HG03457 (cell line): Measurements from ENCODE around the gene GADD45G.

Experiments
- ATAC-seq: cut with Tn5 transposase; IDR thresholded peaks from one replicate; pipeline ENCODE4 v1.9.1; 2021; ENCODE audit warnings: moderate number of reproducible peaks; ENCODE audit not compliant: unreplicated experiment

GADD45G gene

DNA sequence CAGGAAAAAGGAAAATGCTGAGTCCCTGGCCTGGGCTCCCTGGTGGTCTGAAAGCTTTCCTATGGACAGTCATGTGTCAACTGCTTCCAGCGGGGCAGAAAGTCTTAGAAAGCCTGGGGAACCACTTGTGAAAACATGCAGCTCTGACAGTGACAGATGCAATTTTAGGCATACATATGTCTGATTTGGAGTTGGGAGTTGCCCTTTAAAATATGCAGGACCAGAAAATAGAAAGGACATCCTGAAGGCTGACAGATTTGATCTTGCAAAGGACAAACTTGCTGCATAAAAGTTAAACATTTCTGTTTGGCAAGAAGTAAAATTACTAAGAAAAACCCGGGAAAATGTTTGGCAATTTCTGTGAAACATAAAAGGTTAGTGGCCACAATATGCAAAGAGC, 23.8 kb downstream of the GADD45G start:
- no peak for ATAC-seq

DNA sequence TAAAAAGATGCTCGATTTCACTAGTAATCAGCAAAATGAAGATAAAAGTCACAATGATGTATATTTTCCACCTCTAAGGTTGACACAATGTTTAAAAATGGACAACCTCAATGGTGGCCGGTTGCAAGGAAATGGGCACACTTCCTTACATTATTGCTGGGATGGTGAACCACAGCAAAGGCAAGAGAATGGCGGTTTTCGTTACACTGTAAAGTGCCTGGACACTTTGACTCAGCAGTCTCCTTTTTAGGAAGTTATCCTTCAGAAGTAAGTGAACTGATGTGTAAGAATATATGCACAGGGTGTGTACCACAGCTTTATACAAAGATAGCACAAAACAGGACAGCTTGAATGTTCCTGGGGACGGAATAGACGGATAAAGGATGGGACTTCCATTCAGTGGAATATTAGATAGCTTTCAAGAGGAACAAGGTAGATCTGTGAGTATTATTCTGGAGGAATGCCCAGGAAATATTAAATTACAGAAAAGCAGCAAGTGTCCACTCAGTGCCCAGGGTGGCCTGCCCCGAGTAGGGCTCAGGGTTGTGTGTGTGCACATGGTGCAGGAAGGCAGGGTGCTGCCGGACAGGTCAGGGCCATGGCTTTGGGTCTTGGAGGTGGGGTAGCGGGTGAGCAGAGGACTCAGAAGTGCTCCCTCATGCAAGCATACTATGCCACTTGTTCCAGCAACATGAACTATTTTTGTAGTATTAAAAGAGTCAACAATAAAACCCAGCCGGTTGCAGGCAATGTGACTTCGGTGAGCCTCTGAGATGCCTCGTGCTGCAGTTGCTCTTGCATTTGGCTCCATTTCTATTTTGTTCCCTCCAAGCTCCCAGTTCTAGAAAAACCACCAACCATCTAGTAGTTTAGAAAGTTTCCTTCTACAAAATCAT, 24.5 kb downstream of the GADD45G start:
- ATAC-seq: no peak

DNA sequence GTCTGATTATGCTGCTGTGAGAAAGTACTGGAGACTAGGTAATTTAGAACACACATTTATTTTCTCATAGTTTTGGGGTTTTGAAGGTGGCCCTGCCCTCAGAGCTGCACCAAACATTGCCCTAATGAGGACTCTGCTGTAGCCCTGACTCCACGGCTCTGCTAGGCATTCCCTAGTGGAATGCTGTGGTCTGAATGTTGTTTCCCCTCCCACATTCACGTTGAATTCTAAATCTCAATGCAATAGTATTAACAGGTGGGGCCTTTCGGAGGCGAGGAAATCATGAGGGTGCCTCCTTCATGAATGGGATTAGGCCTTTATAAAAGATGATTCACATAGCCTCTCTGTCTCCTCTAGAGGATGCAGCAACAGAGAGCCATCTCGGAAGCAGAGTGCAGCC, 25.7 kb downstream of the GADD45G start:
- ATAC-seq: no peak

DNA sequence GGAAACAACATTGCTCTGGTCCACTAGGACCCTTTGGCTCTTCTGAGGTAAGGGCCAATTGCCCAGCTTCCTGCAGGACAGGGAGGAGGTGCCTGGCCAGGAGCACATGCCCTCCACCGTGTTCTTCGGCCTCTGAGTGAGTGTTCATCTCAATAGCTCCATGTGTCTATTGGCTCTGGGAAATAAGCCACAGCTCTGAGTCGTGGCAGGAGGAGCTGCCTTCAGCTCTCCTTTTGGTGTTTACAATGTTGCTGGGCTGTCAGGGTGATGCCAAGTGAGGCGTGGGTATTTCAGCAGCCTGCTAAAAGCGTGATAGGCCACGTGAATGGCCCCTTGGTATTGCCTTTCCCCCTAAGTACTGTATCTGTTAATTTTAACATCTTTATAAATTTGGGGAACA, 26.6 kb downstream of the GADD45G start:
- no peak for ATAC-seq

DNA sequence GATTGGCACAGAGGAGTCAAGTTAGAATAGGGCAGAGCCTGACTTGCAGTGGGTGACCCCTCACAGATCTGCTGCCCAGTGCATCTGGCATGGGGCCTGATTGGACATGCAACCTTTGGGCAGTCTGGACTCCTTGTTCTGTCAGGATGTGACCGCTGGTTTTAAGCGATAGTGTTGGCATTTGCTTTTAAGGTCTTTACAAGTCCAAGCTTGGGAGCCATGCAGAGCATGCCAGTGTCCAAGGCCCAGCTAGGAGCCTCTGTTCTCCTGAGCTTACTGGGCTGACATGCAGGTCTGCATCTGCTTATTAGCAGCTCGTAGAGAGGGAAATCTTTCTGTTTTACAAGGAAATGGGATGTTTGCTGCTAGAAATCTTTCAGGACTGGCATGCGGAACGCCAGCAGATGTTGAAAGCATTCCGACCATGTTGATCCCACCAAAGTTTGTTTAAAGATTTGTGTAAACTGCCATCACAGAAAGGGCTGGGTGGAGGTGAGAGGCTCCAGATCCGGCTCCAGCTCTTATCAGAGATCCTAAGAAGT, 27.5 kb downstream of the GADD45G start:
- no peak for ATAC-seq

DNA sequence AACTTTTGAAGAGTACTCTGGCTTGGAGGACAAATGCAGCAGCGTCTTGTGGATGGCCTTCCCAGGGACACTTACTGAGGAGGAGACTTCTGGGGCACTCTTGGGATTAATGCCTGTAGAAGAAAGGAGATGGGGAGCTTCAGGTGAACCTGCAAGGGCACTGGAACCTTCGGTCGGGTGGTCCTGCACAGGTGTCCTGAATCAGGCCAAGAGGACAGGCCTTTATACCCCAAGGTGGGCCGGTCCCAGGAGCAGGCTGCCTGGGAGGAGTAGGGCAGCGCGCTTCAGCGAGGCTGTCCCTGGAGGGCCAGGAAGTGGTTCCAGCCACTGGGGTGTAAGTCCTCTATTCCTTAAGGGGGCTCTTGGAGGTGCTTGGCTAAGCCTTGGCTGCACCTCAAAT, 27.9 kb downstream of the GADD45G start:
- no peak for ATAC-seq

DNA sequence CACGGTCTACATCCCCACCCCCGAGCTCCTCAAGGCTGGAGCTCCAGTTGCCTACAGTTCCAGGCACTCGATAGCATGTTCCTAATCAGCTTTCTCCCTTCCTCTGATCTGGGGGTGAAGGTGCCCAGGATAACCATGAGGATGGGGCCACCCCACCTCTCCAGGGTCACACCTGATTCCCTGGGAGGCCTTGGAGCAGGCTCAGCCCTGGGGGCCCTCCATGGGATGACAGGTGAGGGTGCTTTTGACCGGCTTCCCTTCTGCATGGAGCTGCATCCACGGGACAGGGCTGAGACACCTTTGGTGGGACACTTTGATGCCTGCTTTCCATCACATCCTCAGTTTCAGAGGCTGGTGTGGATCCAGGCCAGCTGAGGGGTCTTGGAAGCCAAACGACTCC, 28.6 kb downstream of the GADD45G start:
- no peak for ATAC-seq

DNA sequence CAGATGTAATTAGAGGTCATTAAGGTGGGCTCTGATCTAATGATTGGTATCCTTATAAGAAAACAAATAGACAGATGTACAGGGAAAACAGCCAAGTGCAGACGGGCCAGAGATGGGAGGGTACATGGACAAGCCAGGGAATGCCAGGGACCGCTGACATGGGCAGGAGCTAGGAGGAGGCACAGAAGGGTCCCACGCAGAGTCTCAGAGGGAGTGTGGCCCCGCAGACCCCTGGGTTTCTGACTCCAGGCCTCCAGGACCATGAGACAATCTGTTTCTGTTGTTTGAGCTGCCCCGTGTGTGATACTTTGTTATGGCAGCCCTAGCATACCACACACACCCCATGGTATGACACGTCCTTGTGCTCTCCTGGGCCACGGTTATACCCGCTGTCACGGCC, 29.1 kb downstream of the GADD45G start:
- no peak for ATAC-seq

DNA sequence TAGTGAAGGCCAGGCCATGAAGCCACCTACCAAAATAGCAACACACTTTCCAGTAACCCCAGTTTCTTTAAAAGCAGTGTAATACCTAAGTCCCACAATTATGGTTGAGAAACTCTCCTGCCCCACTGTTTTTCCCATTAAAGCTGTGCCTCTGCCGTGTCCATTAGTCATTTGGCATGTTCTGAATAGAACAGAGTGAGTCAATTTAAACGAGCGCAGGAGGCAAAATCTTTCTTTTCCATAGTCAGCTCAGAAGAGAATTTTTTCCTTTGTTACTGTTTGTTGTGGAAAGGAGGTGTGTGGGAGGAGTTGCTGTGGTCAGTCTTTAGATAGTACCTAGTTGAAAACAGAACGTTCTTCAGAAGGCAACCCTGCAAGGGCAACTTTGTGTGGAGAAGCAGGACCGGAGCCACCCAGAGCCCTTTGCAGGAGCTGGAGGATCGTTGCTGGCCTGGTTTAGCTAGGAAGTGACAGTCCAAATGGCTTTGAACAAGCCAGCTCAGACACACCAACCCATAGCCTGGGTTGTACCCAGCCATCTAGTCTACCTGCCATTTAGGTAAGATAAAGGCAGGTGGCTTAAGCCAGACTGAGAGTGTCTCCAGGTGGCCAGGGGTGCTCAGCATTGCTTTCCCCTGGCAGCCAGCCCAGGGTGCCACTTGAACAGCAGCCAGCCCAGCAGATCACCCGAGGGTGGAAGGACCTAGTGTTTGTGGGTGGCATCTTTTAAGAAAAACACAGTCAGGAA, 30.4 kb downstream of the GADD45G start:
- ATAC-seq: no peak

DNA sequence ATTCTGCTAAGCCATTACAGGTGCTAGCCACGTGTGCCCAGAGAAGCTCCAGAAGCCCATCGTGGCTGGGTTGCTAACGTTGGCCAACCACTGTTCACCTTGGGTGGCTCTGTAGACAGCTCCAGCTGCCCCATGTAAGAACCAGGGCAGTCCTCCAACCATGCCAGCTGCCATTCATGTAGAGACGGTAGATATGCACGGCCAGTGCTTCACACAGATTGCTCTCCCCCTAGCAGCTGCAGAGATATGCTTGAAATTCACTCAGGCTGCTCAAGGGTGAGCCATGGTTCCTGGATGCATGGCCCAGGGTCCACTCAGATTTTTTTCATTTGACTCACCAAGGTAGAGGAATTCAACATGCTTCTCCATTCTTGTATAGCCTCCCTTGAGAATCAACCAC, 31.0 kb downstream of the GADD45G start:
- no peak for ATAC-seq

DNA sequence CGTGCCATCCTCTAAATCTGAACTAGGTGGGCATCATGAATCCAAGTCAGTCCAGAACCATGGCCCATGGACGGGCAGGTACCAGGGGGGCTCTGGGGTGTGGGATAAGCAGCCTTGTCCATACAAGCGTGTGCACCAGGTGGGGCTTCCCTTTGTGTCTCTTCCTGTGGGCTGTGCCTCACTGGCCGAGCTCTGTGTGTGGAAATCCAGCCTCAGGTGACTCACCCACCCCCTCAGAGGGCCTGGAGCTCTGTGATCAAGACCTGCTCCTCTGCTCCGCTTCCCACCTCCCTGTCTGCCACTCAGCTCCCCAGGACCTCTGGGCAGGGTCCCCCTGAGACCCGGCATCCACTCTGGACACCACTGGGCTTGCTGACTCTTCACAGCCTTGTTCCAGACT, 33.0 kb downstream of the GADD45G start:
- ATAC-seq: no peak

DNA sequence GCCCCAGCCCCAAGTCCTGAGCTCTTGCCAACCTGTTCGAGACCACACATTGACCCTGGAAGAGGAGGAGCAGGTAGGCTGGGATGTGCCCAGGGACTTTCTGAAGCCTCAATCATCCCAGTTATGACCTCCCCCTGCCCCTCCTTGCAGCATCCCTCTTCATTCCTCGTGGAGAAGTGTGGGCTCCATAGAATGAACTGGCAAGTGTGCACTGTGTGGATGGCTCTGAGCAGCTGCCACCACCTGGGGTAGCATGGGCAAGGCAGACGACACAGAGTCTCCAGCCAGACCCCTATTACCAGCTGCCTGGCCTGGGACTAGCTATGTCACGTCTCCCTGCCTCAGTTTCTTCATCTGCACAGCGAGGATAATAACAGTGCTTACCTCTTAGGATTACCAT, 33.5 kb downstream of the GADD45G start:
- ATAC-seq: no peak

DNA sequence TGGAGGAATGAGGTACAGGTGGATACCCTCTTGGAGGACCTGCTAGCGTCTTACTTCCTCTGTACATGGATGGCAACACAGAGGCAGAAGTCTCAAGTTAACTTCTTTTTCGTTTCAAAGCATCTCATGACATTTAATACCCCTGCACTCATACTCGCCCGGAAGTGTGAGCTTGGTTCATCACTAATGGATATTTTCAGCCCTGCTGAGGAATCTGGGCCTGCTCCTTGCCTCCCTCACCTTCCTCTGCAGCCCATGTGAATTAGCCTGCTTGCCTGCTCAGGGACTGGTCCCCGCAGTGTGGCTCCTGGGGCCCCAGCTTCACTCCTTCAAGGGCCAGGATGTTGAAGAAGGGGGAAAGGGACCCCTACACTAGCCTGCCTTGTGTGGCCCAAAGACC, 34.1 kb downstream of the GADD45G start:
- ATAC-seq: no peak

DNA sequence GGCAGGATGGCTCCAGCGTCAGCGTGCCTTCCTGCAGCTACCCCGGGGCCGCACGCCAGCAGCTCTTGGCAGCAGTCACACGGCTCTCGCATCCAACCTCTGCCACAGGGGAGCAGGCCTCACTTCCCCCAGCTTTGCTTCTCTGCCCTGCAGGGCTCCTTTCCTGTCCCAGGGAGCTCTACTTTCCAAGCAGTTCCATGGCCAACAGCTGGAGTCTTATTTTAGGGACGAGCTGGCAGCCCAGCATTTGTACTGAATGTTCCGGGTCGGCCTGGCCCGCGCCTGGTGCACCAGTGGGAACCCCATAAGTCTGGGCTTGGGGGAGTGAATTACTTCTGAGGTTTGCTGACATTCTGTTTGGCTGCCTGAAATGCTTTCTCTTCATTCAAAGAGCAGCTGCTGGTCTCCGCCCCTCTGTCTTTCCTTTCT, 34.6 kb downstream of the GADD45G start:
- no peak for ATAC-seq

DNA sequence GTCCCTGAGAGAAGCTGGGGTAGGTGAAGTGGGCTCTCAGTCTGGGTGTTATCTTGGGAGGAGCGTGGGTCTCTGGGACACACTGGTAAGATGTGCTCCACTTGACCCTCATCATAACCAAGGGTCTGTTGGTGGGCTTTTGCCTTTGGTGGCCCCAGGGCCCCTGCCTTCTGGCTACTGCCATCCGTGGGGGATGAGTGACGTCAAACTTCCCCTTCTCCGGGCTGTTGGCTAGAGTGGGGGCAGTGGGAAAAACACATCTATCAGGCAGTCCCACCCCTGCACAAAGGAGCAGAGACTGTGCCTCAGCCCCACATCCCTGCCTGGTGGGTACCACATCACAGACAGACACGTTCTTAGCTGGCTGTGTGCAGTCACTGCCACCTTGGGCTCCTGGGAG, 35.1 kb downstream of the GADD45G start:
- no peak for ATAC-seq

DNA sequence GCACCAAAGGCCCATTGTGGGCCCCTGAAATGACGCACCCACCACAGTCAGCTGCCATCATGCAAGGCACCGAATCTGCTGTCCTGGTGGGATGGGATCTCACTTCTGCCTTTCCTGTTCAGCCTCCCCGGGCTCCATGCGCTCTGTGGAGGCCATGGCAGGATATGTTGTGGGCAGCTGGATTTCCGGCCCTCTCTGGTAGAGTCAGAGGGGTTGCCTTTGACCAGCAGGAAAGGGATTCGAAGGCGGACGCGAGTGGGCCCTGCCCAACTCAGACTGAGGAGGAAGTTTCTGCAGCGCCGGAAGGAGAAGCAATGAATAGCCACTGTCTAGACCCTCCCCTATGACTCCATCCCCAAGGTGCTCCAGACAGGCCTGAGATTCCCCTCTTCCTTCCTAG, 35.5 kb downstream of the GADD45G start:
- ATAC-seq: no peak

DNA sequence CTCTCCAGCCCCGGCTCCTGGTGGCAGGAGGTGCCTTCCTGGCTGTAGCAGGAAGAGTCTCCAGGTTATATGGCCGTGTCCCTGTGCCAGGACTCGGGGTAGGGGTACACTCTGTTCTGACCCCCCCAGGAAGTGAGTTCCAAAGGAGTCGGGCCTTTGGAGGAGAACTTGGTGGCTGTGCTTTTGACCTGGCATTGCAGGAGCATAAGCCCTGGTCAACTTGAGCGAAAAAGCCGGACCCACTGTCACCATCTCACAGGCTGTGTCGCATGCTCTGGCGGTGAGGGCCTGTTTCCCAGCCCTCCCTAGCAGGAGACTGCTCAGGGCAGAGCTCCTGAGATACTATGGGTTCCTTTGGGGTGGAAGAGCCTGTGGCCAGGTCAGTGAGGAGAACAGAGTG, 36.0 kb downstream of the GADD45G start:
- no peak for ATAC-seq

DNA sequence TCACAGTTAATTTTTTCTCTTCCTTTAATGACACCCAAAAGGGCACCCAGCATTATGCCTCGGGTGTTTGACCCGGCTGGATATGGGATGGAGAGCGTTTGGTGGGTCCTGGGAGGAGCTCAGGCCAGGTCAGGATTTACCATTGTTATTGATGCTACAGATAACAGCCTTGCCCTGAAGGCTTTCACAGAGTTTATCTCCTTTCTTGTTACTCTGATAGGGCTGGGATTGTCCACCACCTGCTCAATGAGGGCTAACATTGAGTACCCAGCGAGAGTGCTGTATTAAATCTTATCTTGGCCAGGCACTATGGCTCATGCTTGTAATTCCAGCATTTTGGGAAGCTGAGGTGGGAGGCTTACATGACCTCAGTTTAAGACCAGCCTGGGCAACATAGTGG, 37.2 kb downstream of the GADD45G start:
- no peak for ATAC-seq

DNA sequence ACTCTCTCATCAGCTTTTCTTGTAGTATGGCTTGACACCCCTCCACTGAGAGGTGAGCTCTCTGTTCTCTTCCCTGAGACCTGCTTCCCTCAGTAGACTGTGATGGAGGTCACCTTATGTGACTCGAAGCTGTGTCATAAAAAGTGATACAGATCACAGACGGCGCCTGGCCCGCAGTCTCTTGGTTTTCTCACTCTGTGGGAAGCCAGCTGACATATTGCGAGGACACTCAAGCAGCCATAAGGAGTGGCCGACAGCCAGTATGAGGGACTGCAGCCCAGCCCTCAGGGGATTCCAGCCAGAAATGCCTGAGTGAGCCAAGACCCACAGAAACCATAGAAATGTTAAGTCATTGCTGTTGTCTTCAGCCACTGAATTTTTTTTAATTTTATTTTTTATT, 38.0 kb downstream of the GADD45G start:
- no peak for ATAC-seq

DNA sequence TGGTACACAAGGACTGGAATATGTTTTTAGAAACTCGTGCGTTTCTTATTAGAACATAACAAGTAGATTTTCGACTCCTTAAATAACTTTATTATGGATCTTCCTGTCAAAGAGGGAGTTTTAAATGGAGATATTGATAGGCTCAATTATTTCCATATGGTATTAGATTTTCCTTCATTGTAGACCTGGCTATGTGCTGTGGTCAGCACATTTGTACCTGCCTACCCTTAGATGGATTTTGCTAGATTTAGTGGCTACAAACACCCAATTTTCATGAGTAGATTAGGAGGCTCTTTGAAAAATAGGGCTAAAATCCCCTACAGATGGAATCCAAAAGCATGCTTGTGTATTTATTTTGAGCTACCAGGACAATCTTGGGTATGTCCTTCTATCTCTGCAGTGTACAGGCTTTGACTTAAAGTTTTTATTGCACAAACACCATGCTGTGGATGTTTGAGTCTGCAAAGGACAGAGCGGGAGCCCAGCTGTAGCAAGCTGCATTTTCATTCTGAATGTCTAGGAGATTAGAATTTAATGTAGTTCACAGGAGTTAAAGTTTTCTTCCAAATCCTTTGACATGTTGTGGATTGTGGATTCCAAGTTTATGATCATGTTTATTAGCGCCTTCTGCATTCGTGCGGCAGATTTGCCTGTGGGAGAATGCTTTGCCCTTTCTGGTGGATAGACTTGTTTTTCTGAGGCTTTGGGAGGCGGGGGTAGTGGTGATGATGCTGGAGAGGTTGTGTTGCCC, 41.6 kb downstream of the GADD45G start:
- no peak for ATAC-seq

DNA sequence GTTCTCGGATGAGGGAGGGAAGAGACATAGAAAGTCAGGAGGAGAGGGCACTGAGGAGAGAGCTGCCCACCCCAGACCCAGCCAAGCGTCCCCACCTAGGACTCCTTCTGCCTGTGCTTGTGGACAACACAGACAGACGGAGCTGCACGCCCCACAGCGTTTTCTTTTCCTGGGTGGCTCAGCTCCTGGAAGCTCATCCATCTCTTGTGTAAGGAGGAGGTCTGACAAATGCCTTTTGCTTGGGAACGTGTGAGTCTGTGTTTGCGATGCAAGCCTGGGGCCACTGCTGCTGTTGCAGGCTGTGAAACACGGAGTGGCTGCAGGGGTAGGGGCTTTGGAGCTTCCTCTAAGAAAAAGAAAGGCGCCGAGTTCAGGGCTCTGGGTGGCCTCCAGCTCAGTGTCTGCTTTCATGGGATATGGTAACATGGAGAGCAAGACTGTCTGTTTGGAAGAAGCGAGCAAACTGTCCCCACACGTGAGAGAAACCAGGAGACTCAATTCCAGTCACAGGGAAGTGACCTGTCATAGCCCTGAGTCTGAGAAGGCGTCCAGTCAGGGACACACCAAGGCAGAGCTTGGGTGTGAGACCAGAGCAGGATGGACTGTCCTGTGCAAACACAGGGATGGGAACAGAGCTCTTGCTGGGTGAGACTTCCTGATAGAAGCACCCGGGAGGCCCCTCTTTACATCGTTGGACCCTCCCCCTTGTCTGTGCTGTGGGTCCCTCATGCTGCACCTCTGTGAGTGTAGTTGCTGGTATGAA, 42.7 kb downstream of the GADD45G start:
- no peak for ATAC-seq
